H1 (cell line): Measurements from ENCODE around the gene PITPNB. TPM values are rescaled to one million over a fixed set of nuclear protein-coding genes. Genes with fewer than 3 reads are reported as not detected.

Experiments used
- CTCF ChIA-PET: fragments of 300-600 bp; sonication (Branson Sonifier 250); formaldehyde crosslinking; loops from one replicate; lab custom pipeline; 2021; ENCODE audit not compliant: partially characterized antibody; lab: Charles Lee
- POLR2A ChIA-PET: fragments of 300-600 bp; sonication (Branson Sonifier 250); formaldehyde crosslinking; loops from one replicate; lab custom pipeline; 2021; ENCODE audit warnings: inconsistent platforms; ENCODE audit not compliant: partially characterized antibody; lab: Charles Lee
- DNase-seq, 2 experiments: peaks; one replicate each; pipeline versions ENCODE4 v3.0.0 to v3.0.0-alpha.2; 2010 to 2022; ENCODE audit warnings: low spot score in 2 of 2, low read depth in 1 of 2, mixed read lengths in 1 of 2
- FAIRE-seq: peaks from 2 replicates; lab custom pipeline; 2011; peaks lifted over from hg19 to GRCh38; lab: Jason Lieb, UNC
- H2AFZ ChIP-seq: 2 replicates; pipeline ENCODE4 v1.8.1; 2012; ENCODE audit warnings: low read length, inconsistent platforms
- H2AK5ac ChIP-seq: 2 replicates; pipeline ENCODE4 v1.6.1; 2013; ENCODE audit warnings: low read depth, low read length
- H2BK120ac ChIP-seq: replicated peaks from 2 replicates; pipeline ENCODE3; 2013; ENCODE audit warnings: low read depth, low read length, inconsistent platforms
- H2BK12ac ChIP-seq: 2 replicates; pipeline ENCODE4 v1.6.1; 2013; ENCODE audit warnings: low read depth, low read length
- H2BK15ac ChIP-seq: 2 replicates; pipeline ENCODE4 v1.6.1; 2013; ENCODE audit warnings: low read length
- H2BK20ac ChIP-seq: 2 replicates; pipeline ENCODE4 v1.6.1; 2013; ENCODE audit warnings: low read length
- H2BK5ac ChIP-seq: 2 replicates; pipeline ENCODE4 v1.6.1; 2013; ENCODE audit warnings: low read depth, low read length
- H3K14ac ChIP-seq: 2 replicates; pipeline ENCODE4 v1.6.1; 2013; ENCODE audit warnings: inconsistent platforms; ENCODE audit not compliant: insufficient read length
- H3K18ac ChIP-seq: 2 replicates; pipeline ENCODE4 v1.6.1; 2013; ENCODE audit warnings: low read length; ENCODE audit errors: extremely low read depth
- H3K23ac ChIP-seq: 2 replicates; pipeline ENCODE4 v1.6.1; 2013; ENCODE audit warnings: inconsistent platforms; ENCODE audit not compliant: insufficient read length
- H3K23me2 ChIP-seq: 2 replicates; pipeline ENCODE4 v1.6.1; 2013; ENCODE audit warnings: low read depth, low read length
- H3K27ac ChIP-seq: 2 replicates; pipeline ENCODE4 v1.6.1; 2011; ENCODE audit warnings: low read depth, low read length, inconsistent platforms
- H3K27me3 ChIP-seq, 4 experiments: replicated peaks in 1 of 4; 1 replicate in 1 of 4; 2 replicates in 3 of 4; pipeline versions ENCODE4 v1.6.1 to v1.8.1; 2011 to 2013; ENCODE audit warnings: low read length in 3 of 4, mild to moderate bottlenecking in 3 of 4, inconsistent platforms in 2 of 4, mixed read lengths in 2 of 4, moderate library complexity in 1 of 4; ENCODE audit not compliant: control insufficient read depth in 3 of 4, insufficient read depth in 3 of 4; ENCODE audit errors: extremely low read depth in 1 of 4
- H3K36me3 ChIP-seq, 4 experiments: 2 replicates each; pipeline versions ENCODE4 v1.6.1 to v1.8.1; 2011 to 2013; ENCODE audit warnings: mild to moderate bottlenecking in 4 of 4, low read length in 3 of 4, moderate library complexity in 2 of 4, control low read depth in 1 of 4, inconsistent platforms in 1 of 4; ENCODE audit not compliant: insufficient read depth in 4 of 4, control insufficient read depth in 2 of 4
- H3K4ac ChIP-seq: replicated peaks from 2 replicates; pipeline ENCODE3; 2013; ENCODE audit warnings: low read length, low read depth, mixed read lengths, inconsistent platforms; ENCODE audit not compliant: insufficient read length
- H3K4me1 ChIP-seq, 4 experiments: replicated peaks in 1 of 4; 1 replicate in 1 of 4; 2 replicates in 3 of 4; pipeline versions ENCODE4 v1.6.1 to v1.8.1; 2011 to 2013; ENCODE audit warnings: low read length in 3 of 4, inconsistent platforms in 2 of 4, mixed read lengths in 1 of 4; ENCODE audit not compliant: insufficient read depth in 4 of 4, control insufficient read depth in 3 of 4
- H3K4me2 ChIP-seq, 2 experiments: 2 replicates each; pipeline versions ENCODE4 v1.6.1 to v1.8.1; 2011 to 2013; ENCODE audit warnings: low read depth in 2 of 2, low read length in 2 of 2, control low read depth in 1 of 2, inconsistent platforms in 1 of 2, mild to moderate bottlenecking in 1 of 2; ENCODE audit not compliant: insufficient read depth in 1 of 2
- H3K4me3 ChIP-seq, 4 experiments: fragments of 200-600, 300-600 bp in 1 of 4; sonication (generic), shearing (Covaris generic), sonication (Bioruptor Twin) in 1 of 4; 2 replicates each; pipeline versions ENCODE4 v1.5.1 to v1.8.1; 2011 to 2016; ENCODE audit warnings: low read length in 4 of 4, low read depth in 3 of 4, control low read depth in 2 of 4, inconsistent platforms in 2 of 4, mild to moderate bottlenecking in 2 of 4, mixed read lengths in 1 of 4, moderate library complexity in 1 of 4; ENCODE audit not compliant: insufficient read depth in 2 of 4; ENCODE audit errors: extremely low read depth in 1 of 4
- H3K56ac ChIP-seq: replicated peaks from 2 replicates; pipeline ENCODE3; 2013; ENCODE audit warnings: low read depth, mild to moderate bottlenecking, mixed read lengths, low read length, inconsistent platforms; ENCODE audit not compliant: insufficient read length
- H3K79me1 ChIP-seq: 2 replicates; pipeline ENCODE4 v1.6.1; 2013; ENCODE audit warnings: low read depth, low read length, control low read depth
- H3K79me2 ChIP-seq, 2 experiments: 2 replicates each; pipeline versions ENCODE4 v1.6.1 to v1.8.1; 2012 to 2013; ENCODE audit warnings: low read length in 2 of 2, mild to moderate bottlenecking in 2 of 2, inconsistent platforms in 1 of 2; ENCODE audit not compliant: insufficient read depth in 2 of 2, control insufficient read depth in 1 of 2
- H3K9ac ChIP-seq, 4 experiments: replicated peaks in 1 of 4; 1 replicate in 1 of 4; 2 replicates in 3 of 4; pipeline versions ENCODE4 v1.6.1 to v1.8.1; 2011 to 2013; ENCODE audit warnings: low read depth in 3 of 4, low read length in 3 of 4, control low read depth in 2 of 4, mild to moderate bottlenecking in 2 of 4, moderate library complexity in 2 of 4, inconsistent platforms in 1 of 4; ENCODE audit errors: extremely low read depth in 1 of 4
- H3K9me3 ChIP-seq, 2 experiments: 2 replicates each; pipeline versions ENCODE4 v1.6.1 to v1.8.1; 2012 to 2013; ENCODE audit warnings: mild to moderate bottlenecking in 2 of 2, moderate library complexity in 2 of 2, control low read depth in 1 of 2, inconsistent platforms in 1 of 2, low read depth in 1 of 2, low read length in 1 of 2, mixed read lengths in 1 of 2; ENCODE audit not compliant: insufficient read depth in 2 of 2
- H4K20me1 ChIP-seq, 2 experiments: replicated peaks in 1 of 2; 2 replicates each; pipeline versions ENCODE3 to v1.8.1; 2011 to 2013; ENCODE audit warnings: inconsistent platforms in 2 of 2, low read length in 2 of 2, mild to moderate bottlenecking in 1 of 2; ENCODE audit not compliant: insufficient read depth in 2 of 2, control insufficient read depth in 1 of 2
- H4K5ac ChIP-seq: 2 replicates; pipeline ENCODE4 v1.6.1; 2013; ENCODE audit warnings: low read length, low read depth, mixed read lengths, inconsistent platforms; ENCODE audit not compliant: insufficient read length
- H4K8ac ChIP-seq: 2 replicates; pipeline ENCODE4 v1.8.0; 2013; ENCODE audit warnings: mild to moderate bottlenecking, moderate library complexity, low read length, inconsistent platforms; ENCODE audit not compliant: insufficient read depth; ENCODE audit errors: extremely low read depth
- H4K91ac ChIP-seq: replicated peaks from 2 replicates; pipeline ENCODE3; 2013; ENCODE audit warnings: low read length, mixed read lengths, inconsistent platforms; ENCODE audit not compliant: insufficient read length
- CBX5 ChIP-seq: fragments of 300-800, 300-1000 bp; sonication (generic); IDR thresholded peaks from 2 replicates; pipeline ENCODE4 v1.7.1; 2016; ENCODE audit warnings: antibody characterized with exemption, low read length, low read depth
- CHD2 ChIP-seq: IDR thresholded peaks from 2 replicates; pipeline ENCODE4 v1.6.1; 2012; ENCODE audit warnings: low read length, improper control_type of control experiment
- RNF2 ChIP-seq: fragments of 200-900, 300-1000 bp; sonication (generic); IDR thresholded peaks from 2 replicates; pipeline ENCODE4 v1.7.1; 2016; ENCODE audit warnings: borderline replicate concordance, low read depth, mild to moderate bottlenecking, antibody characterized with exemption, low read length; ENCODE audit not compliant: poor library complexity, severe bottlenecking; ENCODE audit errors: missing control alignments
- SP4 ChIP-seq: IDR thresholded peaks from 2 replicates; pipeline ENCODE4 v1.6.1; 2012; ENCODE audit warnings: low read length, inconsistent platforms
- polyA plus RNA-seq, 7 experiments: library from polyadenylated mRNA; depleted of rRNA in 3 of 7; stranded (reverse) in 5 of 7; unstranded in 2 of 7; fragments of >200 nt in 5 of 7; fragments of 200-250 nt in 2 of 7; gene quantifications; 1 replicate in 5 of 7; 2 replicates in 1 of 7; 4 replicates in 1 of 7; pipeline versions ENCODE4 v1.2.1 to v1.2.3, GENCODE V29; 2011 to 2013; ENCODE audit warnings: missing spikeins in 2 of 7, mixed read lengths in 2 of 7
- total RNA-seq: library from RNA; stranded (reverse); fragmentation: NEBNext Ultra II Directional; extraction: Animal tissue kit (Norgen Biotek cat#: 25700); gene quantifications from 2 replicates; pipeline ENCODE4 v1.2.1, GENCODE V29; 2021

PITPNB gene
- total and polyA plus RNA-seq, 2 of the 8 experiments (the other 6 are each of a cell fraction or from before 2014, with no cell fraction given) = 24.6 to 89.3 TPM

GRCh38 chr22:27941143-27941542 lies 22.1 kb upstream of the PITPNB start:
- Histone ChIP-seq H2BK20ac (no peak overlapping the region), H4K20me1 (no peaks in the 10 kb centered on the region), H3K9me3 (no peaks in the 10 kb centered on the region), H3K4me1 (no peaks in the 10 kb centered on the region), H3K9ac (no peak overlapping the region), H3K4me2 (no peak overlapping the region), H4K5ac (no peak overlapping the region)
- no peak for FAIRE-seq
- CTCF ChIA-PET = no interaction called here
- TF ChIP-seq SP4 (no peak), CHD2 (no peak), RNF2 (no peak), CBX5 (no peak)
- TF ChIP-seq, all 59 proteins: peak for 0
- no peak overlapping the region for H2BK15ac ChIP-seq
- no peak overlapping the region for H3K27ac ChIP-seq
- no peak for DNase-seq
- no peak overlapping the region for H2AK5ac ChIP-seq
- H3K79me2 ChIP-seq = no peaks in the 10 kb centered on the region
- no peaks in the 10 kb centered on the region for H3K36me3 ChIP-seq
- H4K91ac ChIP-seq = no peak overlapping the region
- H2BK5ac ChIP-seq = no peak overlapping the region
- H3K18ac ChIP-seq = no peak overlapping the region
- no peaks in the 10 kb centered on the region for H3K79me1 ChIP-seq
- no peak overlapping the region for H2BK12ac ChIP-seq
- no peak overlapping the region for H2BK120ac ChIP-seq
- POLR2A ChIA-PET = no interaction called here
- H3K27me3 ChIP-seq = no peaks in the 10 kb centered on the region
- no peak overlapping the region for H4K8ac ChIP-seq
- no peak overlapping the region for H3K14ac ChIP-seq
- H3K23me2 ChIP-seq = no peaks in the 10 kb centered on the region
- H3K23ac ChIP-seq = no peak overlapping the region
- H3K4ac ChIP-seq = no peak overlapping the region
- H2AFZ ChIP-seq = no peak overlapping the region
- no peak overlapping the region for H3K4me3 ChIP-seq
- H3K56ac ChIP-seq = no peak overlapping the region
